Calu3 (cell line): ENCODE measurements around the gene CACNA2D3. TPM values are rescaled to one million over a fixed set of nuclear protein-coding genes. Genes with fewer than 3 reads are reported as not detected.

ENCODE experiments used
- BruUV-seq: library from RNA; stranded (reverse); fragments of 400-500 nt; replicated peaks from 2 replicates; lab custom pipeline; 2021; lab: Mats Ljungman, UMichigan
- CTCF ChIA-PET: fragments of 300-600 bp; sonication (Branson Sonifier 250); formaldehyde crosslinking; loops from one replicate; lab custom pipeline; 2022; ENCODE audit warnings: antibody characterized with exemption; lab: Charles Lee
- DNase-seq: peaks from one replicate; pipeline ENCODE4 v3.0.0; 2022
- H3K27ac Mint-ChIP-seq: one replicate; pipeline ENCODE4 v1.8.0; 2022; ENCODE audit warnings: mixed read lengths; ENCODE audit not compliant: unreplicated experiment
- H3K27me3 Mint-ChIP-seq: one replicate; pipeline ENCODE4 v1.8.0; 2022; ENCODE audit warnings: mixed read lengths; ENCODE audit not compliant: unreplicated experiment
- H3K36me3 Mint-ChIP-seq: one replicate; pipeline ENCODE4 v1.8.0; 2022; ENCODE audit warnings: mild to moderate bottlenecking, moderate library complexity, mixed read lengths; ENCODE audit not compliant: insufficient read depth, unreplicated experiment
- H3K4me1 Mint-ChIP-seq: one replicate; pipeline ENCODE4 v1.8.0; 2022; ENCODE audit warnings: mild to moderate bottlenecking, low read depth, mixed read lengths; ENCODE audit not compliant: unreplicated experiment
- H3K4me3 Mint-ChIP-seq: one replicate; pipeline ENCODE4 v1.8.0; 2022; ENCODE audit warnings: mild to moderate bottlenecking, low read depth, moderate library complexity, mixed read lengths; ENCODE audit not compliant: unreplicated experiment
- H3K9me3 Mint-ChIP-seq: one replicate; pipeline ENCODE4 v1.8.0; 2022; ENCODE audit warnings: low read depth, mixed read lengths; ENCODE audit not compliant: unreplicated experiment
- CTCF ChIP-seq: fragments of 200-600 bp; IDR thresholded peaks from one replicate; pipeline ENCODE4 v1.8.0; 2022; ENCODE audit warnings: antibody characterized with exemption; ENCODE audit not compliant: unreplicated experiment
- intact Hi-C: fragments of 100-400 bp; cut with micrococcal nuclease; formaldehyde crosslinking; loops from one replicate; pipeline ENCODE4 v1.10.0; 2022; ENCODE audit not compliant: unreplicated experiment
- total RNA-seq: library from RNA; stranded (reverse); gene quantifications from 2 replicates; pipeline ENCODE4 v1.2.3, GENCODE V29; 2022

CACNA2D3 gene
- total RNA-seq, 1 experiment from 2014 or later = not detected

GRCh38 chr3:54240309-54240708 is 118.0 kb downstream of the CACNA2D3 start:
- Mint-ChIP-seq H3K27ac (no peak overlapping the region), H3K27me3 (peaks cover 12% of the 10 kb centered on the region), H3K4me1 (no peaks in the 10 kb centered on the region), H3K4me3 (no peak overlapping the region), H3K36me3 (no peaks in the 10 kb centered on the region), H3K9me3 (no peaks in the 10 kb centered on the region)
- intact Hi-C loops = loop anchor here (10.0 kb wide), 1 partner anchor 134 kb away; no protein-coding TSS in a partner anchor
- no peak for DNase-seq
- CTCF ChIA-PET = interaction anchor here (0.6 kb wide), 1 partner anchor 11 kb away, joined by 3 read pairs; no protein-coding TSS in a partner anchor
- TF ChIP-seq CTCF = no peak
- BruUV-seq = no TSS peak

GRCh38 chr3:54243056-54243931 is 120.9 kb downstream of the CACNA2D3 start:
- CTCF ChIA-PET = no interaction called here
- H3K27me3 Mint-ChIP-seq = no peaks in the 10 kb centered on the region
- peak; percentile 1 for DNase-seq
- no peaks in the 10 kb centered on the region for H3K4me1 Mint-ChIP-seq
- no TSS peak for BruUV-seq
- no peak overlapping the region for H3K27ac Mint-ChIP-seq
- TF ChIP-seq CTCF = no peak
- intact Hi-C loops = loop anchor here (10.0 kb wide), 1 partner anchor 132 kb away; no protein-coding TSS in a partner anchor
- no peak overlapping the region for H3K4me3 Mint-ChIP-seq
- peaks cover 2% of the 10 kb centered on the region for H3K9me3 Mint-ChIP-seq
- H3K36me3 Mint-ChIP-seq = no peaks in the 10 kb centered on the region

GRCh38 chr3:54243960-54244682 is 121.8 kb downstream of the CACNA2D3 start:
- no peak for TF ChIP-seq CTCF
- Mint-ChIP-seq H3K4me3 (no peak overlapping the region), H3K27me3 (no peaks in the 10 kb centered on the region), H3K27ac (no peak overlapping the region), H3K9me3 (peaks cover 2% of the 10 kb centered on the region), H3K4me1 (no peaks in the 10 kb centered on the region), H3K36me3 (no peaks in the 10 kb centered on the region)
- no peak for DNase-seq
- intact Hi-C loops = loop anchor here (10.0 kb wide), 1 partner anchor 131 kb away; no protein-coding TSS in a partner anchor
- CTCF ChIA-PET = no interaction called here
- no TSS peak for BruUV-seq

GRCh38 chr3:54251705-54252104 is 129.4 kb downstream of the CACNA2D3 start:
- Mint-ChIP-seq H3K36me3 (no peaks in the 10 kb centered on the region), H3K4me3 (no peak overlapping the region), H3K27ac (no peak overlapping the region), H3K27me3 (peaks cover 39% of the 10 kb centered on the region), H3K9me3 (peaks cover under 1% of the 10 kb centered on the region), H3K4me1 (no peaks in the 10 kb centered on the region)
- intact Hi-C loops = no loop called here
- BruUV-seq = no TSS peak
- DNase-seq = no peak
- CTCF ChIA-PET = no interaction called here
- TF ChIP-seq CTCF = no peak
